ENCODE results near the gene ZBTB20. TPM values are rescaled to one million over a fixed set of nuclear protein-coding genes. Genes with fewer than 3 reads are reported as not detected.

The ZBTB20 gene
- total RNA-seq, 1 donor from 2014 or later: 66.4 TPM

DNA sequence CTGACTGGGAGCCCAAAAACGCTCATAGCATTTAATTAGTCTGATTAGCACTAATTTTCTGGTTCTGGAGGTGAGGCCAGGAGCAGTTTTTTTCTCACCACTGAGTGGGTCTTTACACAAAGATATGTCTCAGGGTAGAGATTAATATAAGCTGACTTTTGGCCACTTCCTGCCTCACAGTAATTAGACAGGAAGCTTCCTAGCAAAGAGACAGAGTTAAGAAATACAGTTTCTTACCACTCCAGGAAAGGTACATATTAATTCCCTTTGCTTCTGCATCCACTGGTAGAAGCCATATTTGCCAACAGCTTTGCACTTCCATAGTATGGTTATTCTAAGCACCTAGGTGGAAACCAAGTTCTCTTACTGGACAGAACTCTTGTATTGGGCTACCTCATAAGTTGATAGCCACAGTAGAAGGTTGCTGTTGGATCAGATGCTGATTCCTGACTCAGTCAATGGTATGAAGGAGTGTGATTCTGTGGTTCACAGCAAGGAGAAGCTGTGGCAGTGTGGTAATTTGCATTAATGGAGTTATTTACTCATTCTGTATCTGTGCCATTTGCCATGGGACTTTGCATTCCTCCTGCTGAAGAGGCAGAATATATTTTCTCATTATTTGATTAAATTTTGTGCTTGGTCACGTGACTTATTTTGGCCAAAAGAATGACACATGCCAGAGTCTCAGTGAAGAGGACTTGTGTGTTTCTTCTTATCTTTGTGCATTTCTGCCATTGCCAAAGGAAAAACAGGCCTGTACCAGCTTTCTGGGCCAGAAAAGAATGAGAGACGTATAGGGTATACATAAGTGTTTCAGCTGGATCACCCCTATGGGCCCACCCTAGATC lies 17.5 kb upstream of the ZBTB20 start:
- H3K27ac ChIP-seq: no peak overlapping the region
- no peaks in the 10 kb centered on the region for H3K4me1 ChIP-seq
- intact Hi-C loops (cut with DNase I): no loop called here
- no peaks in the 10 kb centered on the region for H3K36me3 ChIP-seq
- no peak for TF ChIP-seq CTCF (IDR thresholded peaks at IDR 0.05)
- no peaks in the 10 kb centered on the region for H3K9me3 ChIP-seq
- DNase-seq: no peak
- H3K4me3 ChIP-seq: no peak overlapping the region
- no peak for ATAC-seq
- H3K27me3 ChIP-seq (ENCODE audit: low read depth): no peaks in the 10 kb centered on the region

- no peak overlapping the region for H3K27ac ChIP-seq
- H3K9me3 ChIP-seq: no peaks in the 10 kb centered on the region
- no peaks in the 10 kb centered on the region for H3K4me1 ChIP-seq
- no peak overlapping the region for H3K4me3 ChIP-seq
- intact Hi-C loops (cut with DNase I): no loop called here
- TF ChIP-seq CTCF (IDR thresholded peaks at IDR 0.05): no peak
- no peaks in the 10 kb centered on the region for H3K27me3 ChIP-seq (ENCODE audit: low read depth)
- DNase-seq (no peak), ATAC-seq (no peak)
- no peaks in the 10 kb centered on the region for H3K36me3 ChIP-seq
Measured at GRCh38 chr3:115162759-115163158, 15.7 kb upstream of the ZBTB20 start.

DNA sequence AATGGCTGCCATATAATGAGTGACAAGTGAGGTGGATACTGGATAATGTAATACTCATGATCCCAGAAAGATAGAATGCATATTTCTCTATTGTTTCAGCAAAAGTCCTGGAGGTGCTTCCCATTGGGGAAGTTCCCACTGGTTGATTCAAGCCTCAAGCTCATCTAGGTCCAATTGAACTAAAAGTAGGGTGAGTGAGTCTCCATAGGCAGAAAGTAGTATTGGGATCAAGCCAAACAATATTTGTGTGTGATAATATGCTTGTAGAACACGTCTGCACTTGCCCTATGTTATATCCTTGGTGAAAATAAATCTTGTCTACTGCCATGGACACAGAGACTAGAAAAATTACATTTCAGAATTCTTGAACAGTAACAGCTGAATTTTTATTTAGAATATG lies 14.8 kb upstream of the ZBTB20 start:
- no peaks in the 10 kb centered on the region for H3K27me3 ChIP-seq (ENCODE audit: low read depth)

DNA sequence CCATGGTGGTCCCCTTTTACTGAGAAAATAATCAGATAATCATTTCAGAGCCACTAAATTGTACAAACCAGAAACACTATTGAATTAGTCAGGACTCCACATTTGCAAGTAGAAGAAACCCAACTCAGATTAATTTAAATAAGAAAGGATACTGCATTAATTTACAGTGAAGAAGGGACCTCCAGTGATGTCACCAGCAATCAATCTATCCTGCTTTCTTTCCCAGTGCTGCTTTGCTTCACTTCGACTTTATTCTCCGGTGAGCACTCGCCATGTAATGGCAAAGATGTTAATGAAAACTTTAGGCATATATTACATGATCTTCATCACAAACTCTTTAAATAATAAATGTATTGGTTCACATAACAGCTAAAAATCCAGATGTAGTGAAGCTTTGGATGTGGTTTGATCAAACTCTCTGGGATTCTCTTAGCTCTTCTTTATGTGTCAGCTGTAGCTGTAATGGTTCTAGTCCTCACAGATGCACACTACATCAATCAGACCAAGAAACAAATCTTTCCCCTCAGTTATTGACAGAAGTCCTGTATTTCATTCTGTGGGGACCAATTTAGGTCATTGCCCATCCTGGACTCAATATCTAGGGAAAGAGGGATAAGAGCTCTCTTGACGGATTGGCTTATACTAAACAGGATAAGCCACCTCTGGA lies 14.2 kb upstream of the ZBTB20 start:
- ATAC-seq: no peak
- Histone ChIP-seq H3K27me3 (ENCODE audit: low read depth) (no peaks in the 10 kb centered on the region), H3K36me3 (no peaks in the 10 kb centered on the region), H3K4me1 (no peaks in the 10 kb centered on the region), H3K4me3 (no peak overlapping the region), H3K9me3 (no peaks in the 10 kb centered on the region), H3K27ac (no peak overlapping the region)
- no peak for TF ChIP-seq CTCF (IDR thresholded peaks at IDR 0.05)
- no peak for DNase-seq
- intact Hi-C loops (cut with DNase I): no loop called here

More for the DNA sequence above, 14.8 kb upstream of the ZBTB20 start:
- DNase-seq: no peak
- intact Hi-C loops (cut with DNase I): no loop called here
- TF ChIP-seq CTCF (IDR thresholded peaks at IDR 0.05): no peak
- Histone ChIP-seq H3K9me3 (no peaks in the 10 kb centered on the region), H3K27ac (no peak overlapping the region), H3K4me3 (no peak overlapping the region), H3K36me3 (no peaks in the 10 kb centered on the region), H3K4me1 (no peaks in the 10 kb centered on the region)
- no peak for ATAC-seq

GRCh38 chr3:115160295-115160694 lies 13.2 kb upstream of the ZBTB20 start:
- no peak for TF ChIP-seq CTCF (IDR thresholded peaks at IDR 0.05)

More at GRCh38 chr3:115160295-115160694, 13.2 kb upstream of the ZBTB20 start:
- intact Hi-C loops (cut with DNase I): no loop called here
- no peak overlapping the region for H3K27ac ChIP-seq
- no peak for DNase-seq
- H3K9me3 ChIP-seq: no peaks in the 10 kb centered on the region
- no peak overlapping the region for H3K4me3 ChIP-seq
- H3K27me3 ChIP-seq (ENCODE audit: low read depth): no peaks in the 10 kb centered on the region
- no peaks in the 10 kb centered on the region for H3K4me1 ChIP-seq
- H3K36me3 ChIP-seq: no peaks in the 10 kb centered on the region
- no peak for ATAC-seq
